Activated effector memory CD4-positive, alpha-beta T cell treated with Interleukin-2 at 50 U/mL for 16 hours (primary cell): ENCODE results near the gene SPEM3.

Experiments used
- DNase-seq: peaks from one replicate; pipeline ENCODE4 v3.0.0-alpha.2; 2020

The SPEM3 gene

DNA sequence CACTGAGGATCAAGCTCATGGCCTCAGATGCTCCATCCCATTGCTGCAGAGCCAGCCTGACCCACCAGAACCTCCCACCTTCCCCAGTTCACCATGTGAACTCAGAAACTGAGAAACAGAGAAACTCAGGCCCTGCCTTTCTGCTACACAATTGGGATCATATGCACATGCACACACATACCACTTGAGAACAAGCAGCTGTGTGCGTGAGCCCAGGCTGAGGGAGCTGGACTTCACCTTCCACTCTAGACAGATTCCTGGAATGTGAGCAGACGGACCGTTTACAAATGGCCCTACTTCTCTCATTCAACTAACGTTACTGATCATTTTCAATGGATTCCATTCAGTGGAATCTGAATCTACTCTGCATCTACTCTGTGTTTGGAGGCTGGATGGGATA lies 5.0 kb upstream of the SPEM3 start:
- no peak for DNase-seq

DNA sequence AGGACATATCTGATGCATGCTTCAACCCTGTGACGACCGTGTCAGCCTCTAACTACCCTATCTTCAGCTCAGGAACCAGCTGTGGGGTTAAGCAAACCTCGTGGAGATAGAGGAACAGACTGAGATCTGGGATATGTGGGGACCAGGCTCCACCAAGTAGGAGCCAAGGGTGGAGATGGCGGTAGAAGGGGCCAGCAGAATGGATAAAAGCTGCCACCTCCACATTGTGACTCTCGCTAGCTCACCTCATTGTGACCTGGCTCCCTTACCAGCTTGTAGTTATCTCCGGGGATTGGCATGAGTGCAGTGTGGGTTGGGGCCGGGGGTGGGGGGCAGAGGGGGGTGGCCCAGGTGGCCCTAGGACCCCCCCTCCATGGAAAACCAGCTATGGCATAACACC lies 3.3 kb upstream of the SPEM3 start, which contains the start of gene SPEM2:
TSS of gene SPEM2 (plus strand) at position 301 of the 400 bp plus-strand sequence. CDS start at position 374, 73 bp downstream.
- no peak for DNase-seq

DNA sequence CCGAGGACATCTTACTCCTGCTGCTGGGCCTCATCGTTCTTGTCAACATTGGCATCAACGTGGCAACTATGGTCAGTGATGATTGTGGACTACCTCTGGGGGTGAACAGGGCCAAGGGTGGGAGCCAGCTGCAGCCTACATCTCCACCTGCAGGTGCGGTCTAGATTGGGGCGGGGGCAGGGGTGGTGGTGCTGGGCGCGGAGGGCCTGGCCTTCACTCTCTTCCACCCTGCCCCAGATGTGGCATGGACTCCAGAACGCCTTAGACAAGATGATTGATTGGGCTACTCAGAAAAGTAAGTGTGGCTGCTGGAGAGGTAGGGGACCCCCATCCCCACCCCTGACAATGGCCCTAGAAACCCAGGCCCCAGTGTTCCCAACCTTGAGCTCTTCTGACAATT lies 2.9 kb upstream of the SPEM3 start:
- no peak for DNase-seq

DNA sequence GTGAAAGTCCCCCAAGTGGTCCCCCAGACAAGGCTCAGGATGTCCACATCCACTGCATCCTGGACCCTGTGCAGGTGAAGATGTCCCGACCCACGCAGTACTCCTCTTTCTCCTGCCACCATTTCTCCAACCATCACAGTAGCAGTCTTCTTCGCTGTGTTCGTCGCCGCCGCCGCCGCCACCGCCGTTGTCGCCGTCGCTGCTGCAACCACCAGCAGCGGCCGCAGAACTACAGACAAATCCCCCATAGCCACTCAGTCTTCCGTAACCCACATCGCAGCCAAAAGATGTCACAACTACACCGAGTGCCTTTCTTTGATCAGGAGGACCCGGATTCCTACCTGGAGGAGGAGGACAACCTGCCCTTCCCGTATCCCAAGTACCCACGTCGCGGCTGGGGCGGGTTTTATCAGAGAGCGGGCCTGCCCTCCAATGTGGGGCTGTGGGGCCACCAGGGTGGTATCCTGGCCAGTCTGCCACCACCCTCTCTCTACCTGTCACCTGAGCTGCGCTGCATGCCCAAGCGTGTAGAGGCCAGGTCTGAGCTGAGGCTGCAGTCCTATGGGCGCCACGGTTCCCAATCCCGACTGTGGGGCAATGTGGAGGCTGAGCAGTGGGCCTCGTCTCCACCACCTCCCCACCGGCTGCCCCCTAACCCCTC lies 2.3 kb upstream of the SPEM3 start:
- no peak for DNase-seq

DNA sequence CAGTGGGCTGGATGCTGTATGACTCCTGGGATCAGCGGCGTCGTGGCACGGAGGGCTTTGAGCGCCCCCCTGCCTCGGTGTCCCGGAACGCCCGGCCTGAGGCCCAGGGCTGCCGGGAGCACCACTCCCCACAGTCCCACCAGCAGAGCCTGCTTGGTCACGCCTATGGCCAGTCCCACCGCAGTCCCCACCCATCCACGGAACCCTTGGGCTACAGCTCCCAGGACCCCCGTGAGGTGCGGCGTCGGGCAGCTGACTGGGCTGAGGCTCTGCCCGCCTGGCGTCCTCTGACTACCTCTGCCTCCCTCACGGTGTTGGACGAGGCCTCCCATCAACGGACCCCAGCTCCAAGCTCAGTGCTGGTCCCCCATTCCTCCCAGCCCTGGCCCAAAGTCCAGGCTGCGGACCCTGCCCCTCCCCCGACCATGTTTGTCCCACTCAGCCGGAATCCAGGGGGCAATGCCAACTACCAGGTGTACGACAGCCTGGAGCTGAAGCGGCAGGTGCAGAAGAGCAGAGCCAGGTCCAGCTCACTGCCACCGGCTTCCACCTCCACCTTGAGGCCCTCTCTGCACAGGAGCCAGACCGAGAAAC lies 1.7 kb upstream of the SPEM3 start:
- no peak for DNase-seq

DNA sequence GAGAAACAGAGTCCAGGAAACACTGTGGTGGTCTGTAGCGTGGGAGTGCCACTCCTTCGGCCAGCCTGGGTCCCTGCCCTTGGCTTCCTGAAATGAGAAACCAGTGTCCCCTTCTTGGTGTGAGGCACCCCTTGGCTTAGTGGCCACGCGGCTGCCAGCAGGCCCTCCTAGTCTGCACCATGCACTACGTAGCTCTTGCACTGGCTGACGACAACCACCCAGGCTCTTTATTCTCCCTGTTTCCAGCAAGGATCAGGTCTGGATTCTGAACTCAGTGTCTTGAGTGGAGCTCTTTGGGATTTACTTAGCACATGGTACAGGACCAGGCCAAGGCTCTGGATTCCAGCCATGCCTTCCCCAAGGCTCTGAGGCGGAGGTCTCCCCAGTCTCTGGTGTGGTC lies 1.1 kb upstream of the SPEM3 start:
- no peak for DNase-seq

DNA sequence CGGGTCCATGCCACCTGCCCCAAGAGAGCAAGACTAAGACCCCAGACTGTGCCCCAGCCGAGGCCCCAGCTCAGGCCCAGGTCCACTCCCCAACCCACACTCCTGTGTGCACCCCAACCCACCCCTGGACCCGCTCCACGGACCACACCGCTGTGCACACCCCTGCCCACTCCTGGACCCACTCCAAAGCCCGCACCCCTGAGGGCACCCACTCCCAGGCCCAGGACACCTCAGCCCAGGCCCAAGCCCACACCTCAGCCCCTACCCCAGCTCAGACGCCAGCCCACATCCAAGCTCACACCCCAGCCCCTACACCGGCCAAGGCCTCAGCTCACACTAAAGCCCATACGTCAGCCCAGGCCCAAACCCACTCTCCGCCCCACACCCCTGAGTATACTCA lies 1.1 kb downstream of the SPEM3 start:
- no peak for DNase-seq

DNA sequence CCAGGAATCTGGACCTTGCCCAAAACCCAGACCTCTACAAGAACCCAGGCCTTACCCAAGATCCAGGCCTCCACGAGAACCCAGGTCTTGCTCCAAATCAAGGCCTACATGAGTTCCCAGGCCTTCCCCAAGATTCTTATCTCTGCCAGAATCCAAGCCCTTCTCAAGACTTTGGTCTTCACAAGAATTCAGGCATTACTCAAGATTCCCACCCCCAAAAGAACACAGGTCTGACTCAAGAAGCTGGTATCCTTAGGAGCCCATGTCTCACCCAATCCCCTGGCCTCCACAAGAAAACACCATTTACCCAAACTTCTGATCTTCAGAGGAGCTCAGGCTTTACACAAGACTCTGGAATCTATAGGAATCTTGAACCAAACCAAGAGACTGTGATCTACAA lies 2.6 kb downstream of the SPEM3 start:
- DNase-seq = no peak

DNA sequence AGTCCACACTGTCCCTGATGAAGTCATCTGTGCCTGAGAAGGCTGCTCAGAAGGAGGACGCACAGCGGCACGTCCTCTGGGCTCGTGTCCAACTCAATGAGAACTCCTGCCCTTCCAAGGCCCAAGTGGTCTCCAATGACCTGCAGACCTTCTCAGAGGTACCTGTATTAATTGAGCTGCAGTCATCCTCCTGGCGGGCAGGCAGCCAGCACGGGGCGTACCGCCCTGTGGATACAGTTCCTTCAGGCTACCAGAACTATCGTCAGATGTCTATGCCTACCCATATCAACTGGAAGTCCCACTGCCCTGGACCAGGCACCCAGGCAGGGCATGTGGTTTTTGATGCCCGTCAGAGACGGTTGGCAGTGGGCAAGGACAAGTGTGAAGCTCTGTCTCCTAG lies 3.6 kb downstream of the SPEM3 start:
- DNase-seq = no peak

DNA sequence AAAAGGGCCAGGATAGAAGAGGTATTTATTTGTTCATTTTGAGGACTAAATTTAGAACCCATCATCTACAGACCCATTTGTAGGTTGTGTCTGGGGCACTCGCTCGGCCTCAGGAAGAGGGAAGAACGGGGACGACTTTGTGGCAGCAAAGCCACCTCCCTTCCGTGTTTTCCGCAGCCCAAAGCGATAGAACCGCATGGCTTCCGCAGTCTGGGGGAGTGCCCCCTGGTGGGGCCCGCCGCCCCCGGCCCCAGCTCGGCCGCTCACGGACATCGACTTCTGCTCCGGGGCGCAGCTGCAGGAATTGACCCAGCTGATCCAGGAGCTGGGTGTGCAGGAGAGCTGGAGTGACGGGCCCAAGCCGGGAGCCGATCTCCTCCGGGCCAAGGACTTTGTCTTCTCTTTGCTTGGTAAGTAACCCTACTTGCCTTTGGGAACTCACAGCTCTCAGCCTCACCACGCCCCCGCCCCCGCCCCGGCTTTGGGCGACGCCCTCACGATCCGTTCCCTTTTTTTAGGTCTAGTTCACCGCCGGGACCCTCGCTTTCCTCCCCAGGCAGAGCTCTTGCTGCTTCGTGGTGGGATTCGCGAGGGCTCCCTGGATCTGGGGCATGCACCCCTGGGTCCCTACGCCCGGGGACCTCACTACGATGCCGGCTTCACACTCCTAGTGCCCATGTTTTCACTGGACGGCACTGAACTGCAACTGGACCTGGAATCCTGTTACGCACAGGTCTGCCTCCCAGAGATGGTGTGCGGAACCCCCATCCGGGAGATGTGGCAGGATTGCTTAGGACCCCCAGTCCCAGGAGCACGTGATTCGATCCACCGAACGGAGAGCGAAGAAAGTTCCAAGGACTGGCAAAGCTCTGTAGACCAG lies 7.3 kb downstream of the SPEM3 start:
- peak; percentile 59 for DNase-seq

DNA sequence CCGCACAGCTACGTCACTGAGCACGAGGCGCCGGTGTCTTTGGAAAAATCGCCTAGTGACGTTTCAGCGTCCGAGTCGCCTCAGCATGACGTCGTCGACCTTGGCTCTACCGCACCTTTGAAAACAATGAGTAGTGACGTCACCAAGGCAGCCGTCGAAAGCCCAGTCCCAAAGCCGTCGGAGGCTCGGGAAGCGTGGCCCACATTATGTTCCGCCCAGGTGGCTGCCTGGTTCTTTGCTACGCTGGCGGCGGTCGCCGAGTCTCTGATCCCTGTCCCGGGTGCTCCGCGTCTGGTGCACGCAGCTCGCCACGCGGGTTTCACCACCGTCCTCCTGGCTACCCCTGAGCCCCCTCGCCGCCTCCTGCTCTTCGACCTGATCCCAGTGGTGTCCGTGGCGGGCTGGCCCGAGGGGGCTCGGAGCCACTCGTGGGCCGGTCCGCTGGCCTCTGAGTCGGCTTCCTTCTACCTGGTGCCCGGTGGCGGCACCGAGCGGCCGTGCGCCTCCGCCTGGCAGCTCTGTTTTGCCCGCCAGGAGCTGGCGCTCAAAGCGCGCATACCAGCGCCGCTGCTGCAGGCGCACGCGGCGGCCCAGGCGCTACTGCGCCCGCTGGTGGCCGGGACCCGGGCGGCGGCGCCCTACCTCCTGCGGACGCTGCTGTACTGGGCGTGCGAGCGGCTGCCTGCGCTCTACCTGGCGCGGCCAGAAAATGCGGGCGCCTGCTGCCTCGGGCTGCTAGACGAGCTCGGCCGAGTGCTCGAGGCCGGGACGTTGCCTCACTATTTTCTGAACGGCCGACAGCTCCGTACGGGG lies 8.1 kb downstream of the SPEM3 start:
- DNase-seq = peak; percentile 73

DNA sequence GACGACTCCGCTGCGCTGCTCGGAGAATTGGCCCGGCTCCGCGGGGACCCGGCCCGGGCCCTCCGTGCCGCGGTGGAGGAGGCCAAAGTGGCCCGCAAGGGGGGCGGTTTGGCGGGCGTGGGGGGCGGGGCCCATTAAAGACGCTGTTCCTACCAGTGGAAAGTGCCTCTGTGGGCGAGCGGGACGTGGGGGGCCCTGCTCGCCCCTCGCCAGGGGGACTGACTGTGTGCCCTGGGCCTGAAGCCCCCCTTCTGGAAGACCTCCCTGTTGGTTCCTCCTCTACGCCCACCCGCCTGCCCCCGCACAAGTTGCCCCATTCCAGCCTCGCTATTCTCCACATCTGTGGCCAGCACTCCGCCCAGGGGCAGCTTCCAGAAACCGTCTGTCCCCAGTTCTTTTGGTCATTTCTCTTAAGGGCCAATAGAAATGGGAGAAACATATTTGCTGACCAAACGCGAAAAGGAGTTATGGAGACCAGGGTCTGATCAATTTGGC lies 8.8 kb downstream of the SPEM3 start:
- DNase-seq = no peak

DNA sequence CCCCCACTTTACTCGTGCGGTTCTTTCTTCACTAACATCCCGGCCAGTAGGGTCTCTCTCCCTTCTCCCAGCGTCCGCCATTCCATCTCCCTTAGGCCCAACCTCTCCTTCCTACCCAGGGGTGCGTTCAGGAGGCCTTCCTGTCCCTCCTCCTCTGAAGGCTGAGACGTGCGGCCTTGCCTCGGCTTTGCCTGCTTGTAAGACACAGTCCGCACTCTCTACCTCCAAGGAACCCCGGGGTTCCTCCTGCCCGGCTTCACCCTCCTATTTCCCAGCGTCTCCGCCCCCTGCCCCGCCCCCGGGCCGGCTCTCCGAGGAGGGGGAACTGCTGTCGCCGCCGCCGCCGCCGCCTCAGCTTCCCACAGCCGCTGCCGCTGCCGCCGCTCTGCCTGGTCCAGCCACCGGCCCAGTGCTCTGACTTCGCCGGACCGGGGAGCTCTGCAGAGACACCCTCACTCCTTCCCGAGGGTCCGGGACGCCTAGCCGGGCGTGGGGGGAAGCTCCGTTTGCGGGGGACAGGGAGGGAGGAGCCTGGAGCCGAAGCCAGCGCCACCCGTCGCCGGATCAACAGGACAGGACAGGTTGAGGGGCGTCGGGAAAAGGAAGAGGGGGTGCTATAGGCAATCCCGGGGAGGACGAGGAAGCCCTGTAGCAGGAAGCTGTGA lies 9.4 kb downstream of the SPEM3 start:
- DNase-seq = peak; percentile 23

DNA sequence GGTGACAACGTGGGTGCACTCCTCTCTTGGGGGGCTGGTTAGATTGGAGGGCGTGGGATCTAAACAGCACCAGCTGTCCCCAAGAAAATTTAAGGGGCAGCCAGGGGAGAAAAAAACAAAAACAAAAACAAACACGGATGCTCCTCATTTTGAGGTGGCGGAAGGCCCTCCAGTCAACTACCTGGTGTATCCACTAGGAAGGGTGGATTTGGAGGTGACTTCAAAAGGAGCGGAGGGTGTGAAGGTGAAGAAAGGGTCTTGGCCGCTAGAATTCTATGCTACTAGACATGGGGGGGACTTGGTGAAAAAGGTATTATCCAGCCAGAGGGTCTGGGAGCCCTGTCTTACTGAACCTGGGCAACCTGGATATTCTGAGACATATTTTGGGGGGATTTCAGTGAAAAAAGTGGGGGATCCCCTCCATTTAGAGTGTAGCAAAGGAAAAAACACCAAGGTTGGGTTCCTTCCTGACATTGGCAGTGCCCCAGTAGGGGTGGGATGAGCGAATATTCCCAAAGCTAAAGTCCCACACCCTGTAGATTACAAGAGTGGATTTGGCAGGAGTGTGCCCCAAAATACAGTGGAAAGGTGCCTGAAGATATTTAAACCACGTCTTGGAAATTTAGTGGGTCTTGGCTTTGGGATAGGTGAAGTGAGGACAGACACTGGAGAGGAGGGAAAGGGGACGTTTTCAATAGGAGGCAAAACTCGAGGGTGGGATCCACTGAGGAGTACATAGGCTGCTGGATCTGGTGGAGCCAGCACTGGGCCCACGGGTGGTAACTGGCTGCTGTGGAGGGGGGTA lies 10.2 kb downstream of the SPEM3 start:
- no peak for DNase-seq

DNA sequence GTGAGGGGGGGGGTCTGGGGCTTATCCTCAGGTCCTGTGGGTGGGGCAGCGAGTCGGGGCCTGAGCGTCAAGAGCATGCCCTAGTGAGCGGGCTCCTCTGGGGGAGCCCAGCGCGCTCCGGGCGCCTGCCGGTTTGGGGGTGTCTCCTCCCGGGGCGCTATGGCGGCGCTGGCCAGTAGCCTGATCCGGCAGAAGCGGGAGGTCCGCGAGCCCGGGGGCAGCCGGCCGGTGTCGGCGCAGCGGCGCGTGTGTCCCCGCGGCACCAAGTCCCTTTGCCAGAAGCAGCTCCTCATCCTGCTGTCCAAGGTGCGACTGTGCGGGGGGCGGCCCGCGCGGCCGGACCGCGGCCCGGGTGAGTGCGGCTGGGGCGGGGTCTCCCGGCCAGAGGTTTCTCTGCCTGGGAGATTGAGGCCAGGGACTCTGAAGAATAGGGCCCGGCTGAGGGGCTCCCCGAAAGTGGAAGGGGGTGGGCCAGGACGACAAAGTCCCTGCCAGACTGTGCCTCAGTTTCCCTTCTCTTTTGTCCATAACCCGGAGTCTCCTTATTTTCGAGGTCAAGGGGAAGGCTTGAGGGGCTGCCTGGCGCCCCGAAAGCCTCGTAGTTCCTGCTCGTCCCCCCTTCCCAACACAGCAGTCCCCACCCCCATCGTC lies 10.9 kb downstream of the SPEM3 start, which contains the start of gene FGF11:
TSS of gene FGF11 (plus strand) at position 51 of the 651 bp plus-strand sequence. CDS start at position 160, 109 bp downstream.
- no peak for DNase-seq

DNA sequence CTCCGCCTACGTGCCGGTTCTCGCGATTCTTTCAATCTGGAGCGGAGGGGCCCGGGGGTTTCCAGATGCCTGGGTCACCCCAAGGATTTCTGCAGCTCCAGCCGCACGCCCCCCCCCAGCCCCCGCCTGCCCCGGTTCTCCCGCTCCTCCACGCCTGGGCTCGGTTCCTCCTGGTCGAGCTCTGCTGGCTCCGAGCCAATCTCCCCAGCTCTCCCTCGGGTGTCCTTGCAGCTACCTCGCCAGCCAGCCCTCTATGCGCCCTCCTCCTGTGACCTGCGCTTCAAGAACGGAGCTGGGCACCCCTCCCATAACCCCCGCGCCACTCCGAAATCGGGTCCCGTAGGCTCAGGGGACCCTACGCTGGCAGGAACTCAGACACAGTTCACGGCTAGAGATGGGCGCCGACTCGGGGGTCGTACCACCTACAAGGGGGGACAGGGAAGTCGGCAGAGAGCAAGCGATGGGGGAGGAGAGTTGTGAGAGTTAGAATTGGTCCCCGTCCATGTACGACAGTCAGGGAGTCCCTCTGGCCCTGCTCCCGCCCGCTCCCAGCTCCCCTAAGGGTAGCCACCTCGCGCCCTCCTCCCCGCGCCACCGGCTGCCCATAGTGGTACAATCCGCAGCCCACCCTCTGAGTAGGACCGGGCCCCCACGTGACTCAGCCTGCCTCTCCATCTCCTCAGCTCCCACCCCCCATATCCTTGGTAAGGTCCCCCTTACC lies 11.6 kb downstream of the SPEM3 start:
- no peak for DNase-seq

DNA sequence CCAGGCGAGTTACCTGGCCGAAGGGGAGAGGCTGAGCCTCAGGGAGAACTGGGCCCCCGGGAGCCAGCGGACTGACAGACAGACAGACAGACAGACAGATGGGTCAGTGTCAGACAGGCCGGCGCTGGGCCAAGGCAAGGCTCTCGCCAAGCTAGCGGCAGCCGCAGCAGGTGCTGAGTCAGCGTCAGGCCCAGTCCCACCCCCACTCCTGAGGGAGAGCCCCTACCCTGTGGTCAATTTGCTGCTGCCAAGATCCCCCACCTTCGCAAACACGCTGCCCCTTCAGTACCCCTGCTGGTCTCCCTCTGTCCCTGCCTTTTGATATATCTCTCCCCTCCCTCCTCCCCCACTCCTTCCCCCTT lies 12.2 kb downstream of the SPEM3 start:
- no peak for DNase-seq

DNA sequence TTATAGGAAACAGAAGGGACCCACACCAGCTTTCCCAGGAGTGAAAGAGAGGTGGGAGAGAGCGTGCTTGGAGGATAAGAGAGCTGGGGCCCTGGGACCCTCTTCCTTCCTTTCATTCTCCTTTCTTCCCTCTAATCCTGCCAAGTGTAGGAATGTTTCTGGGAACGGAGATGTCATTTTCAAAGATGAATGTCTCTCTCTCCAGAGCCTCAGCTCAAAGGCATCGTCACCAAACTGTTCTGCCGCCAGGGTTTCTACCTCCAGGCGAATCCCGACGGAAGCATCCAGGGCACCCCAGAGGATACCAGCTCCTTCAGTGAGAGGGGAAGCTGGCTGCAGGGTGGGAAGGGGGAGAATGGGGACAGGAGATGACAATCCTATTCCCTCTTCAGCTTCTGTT lies 12.6 kb downstream of the SPEM3 start:
- DNase-seq = no peak

DNA sequence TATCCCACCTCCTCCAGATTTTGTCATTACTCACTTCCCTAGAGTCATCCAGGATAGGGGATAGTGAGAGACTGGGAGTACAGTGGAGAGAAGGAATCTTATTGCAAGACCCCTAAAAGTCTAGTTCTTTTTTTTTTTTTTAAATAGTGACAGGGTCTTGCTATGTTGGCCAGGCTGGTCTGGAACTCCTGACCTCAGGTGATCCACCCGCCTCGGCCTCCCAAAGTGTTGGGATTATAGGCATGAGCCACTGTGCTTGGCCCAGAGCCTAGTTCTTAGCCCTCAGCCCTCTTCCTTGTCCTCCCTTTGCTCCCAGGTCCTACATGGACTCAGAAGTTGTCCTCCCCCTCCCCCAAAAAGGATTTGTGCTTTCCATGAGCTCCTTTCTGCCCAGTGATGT lies 13.5 kb downstream of the SPEM3 start:
- DNase-seq = no peak
